Kidney epithelial cell (primary cell): Measurements from ENCODE around the gene PRRT3. TPM values are rescaled to one million over a fixed set of nuclear protein-coding genes. Genes with fewer than 3 reads are reported as not detected.
A peak's percentile ranks its signal among the peaks of the same experiment; 100 is the strongest.

ENCODE experiments used
- DNase-seq: peaks from one replicate; pipeline ENCODE4 v3.0.0-alpha.2; 2010; ENCODE audit warnings: low read depth
- H3K27me3 ChIP-seq: 2 replicates; pipeline ENCODE4 v1.6.0; 2011; ENCODE audit warnings: low read length; ENCODE audit not compliant: control insufficient read depth, insufficient read depth
- H3K36me3 ChIP-seq: 2 replicates; pipeline ENCODE4 v1.5.1; 2011; ENCODE audit warnings: low read length; ENCODE audit not compliant: control insufficient read depth, insufficient read depth
- H3K4me3 ChIP-seq: 2 replicates; pipeline ENCODE4 v1.5.1; 2011; ENCODE audit warnings: low read depth, mild to moderate bottlenecking, control low read depth, low read length
- CTCF ChIP-seq: IDR thresholded peaks from 2 replicates; pipeline ENCODE4 v1.5.1; 2011; ENCODE audit warnings: mild to moderate bottlenecking, moderate library complexity, low read length, control low read depth, inconsistent platforms; ENCODE audit not compliant: insufficient read depth, poor library complexity, severe bottlenecking
- total RNA-seq: library from RNA; depleted of rRNA; stranded (reverse); fragments of >200 nt; gene quantifications from 2 replicates; pipeline ENCODE4 v1.2.3, GENCODE V29; 2015

Gene PRRT3
- 2.1 and 2.3 TPM in 2 replicates for total RNA-seq

- DNase-seq: no peak
- H3K36me3 ChIP-seq: no peaks in the 10 kb centered on the region
- TF ChIP-seq CTCF: no peak
- no peaks in the 10 kb centered on the region for H3K27me3 ChIP-seq
- peak within 1 kb of the TSS; percentile 64 for H3K4me3 ChIP-seq
Measured at GRCh38 chr3:9951962-9952805, at the start of gene PRRT3. TSS of gene PRRT3 (minus strand) at chr3:9952408. CDS start at chr3:9950115, 2,293 bp downstream.

GRCh38 chr3:10000686-10001085 lies 48.5 kb upstream of the PRRT3 start:
- no peak overlapping the region for H3K4me3 ChIP-seq
- TF ChIP-seq CTCF: no peak
- no peaks in the 10 kb centered on the region for H3K27me3 ChIP-seq
- H3K36me3 ChIP-seq: no peaks in the 10 kb centered on the region
- no peak for DNase-seq

GRCh38 chr3:9994086-9994844 lies 42.1 kb upstream of the PRRT3 start:
- DNase-seq: no peak
- Histone ChIP-seq H3K27me3 (no peaks in the 10 kb centered on the region), H3K4me3 (no peak overlapping the region), H3K36me3 (no peaks in the 10 kb centered on the region)
- TF ChIP-seq CTCF: no peak

- no peak for DNase-seq
- Histone ChIP-seq H3K36me3 (no peaks in the 10 kb centered on the region), H3K4me3 (peak overlapping the region; percentile 66), H3K27me3 (no peaks in the 10 kb centered on the region)
- TF ChIP-seq CTCF: no peak
Measured at GRCh38 chr3:9986230-9986725, 34.1 kb upstream of the PRRT3 start.

GRCh38 chr3:9980251-9980650 lies 28.0 kb upstream of the PRRT3 start:
- no peak for TF ChIP-seq CTCF
- H3K36me3 ChIP-seq: peaks cover 1% of the 10 kb centered on the region

More at GRCh38 chr3:9980251-9980650, 28.0 kb upstream of the PRRT3 start:
- Histone ChIP-seq H3K4me3 (no peak overlapping the region), H3K27me3 (no peaks in the 10 kb centered on the region)
- no peak for DNase-seq
